ENCODE measurements around the gene CHCHD10. TPM values are rescaled to one million over a fixed set of nuclear protein-coding genes. Genes with fewer than 3 reads are reported as not detected.

Gene CHCHD10
- polyA plus RNA-seq, 2 of the 4 experiments (the other 2 are of a cell fraction), result 33.0 to 85.4 TPM

GRCh38 chr22:23779083-23779482 is 11.3 kb upstream of the CHCHD10 start:
- DNase-seq (ENCODE audit: low read depth in 1 of 2, low spot score in 1 of 2) (no peak), FAIRE-seq (no peak), ATAC-seq (no peak)
- peaks cover 29% of the 10 kb centered on the region for H3K4me1 ChIP-seq
- 96% methylated on average over 4 of the region's 16 CpGs for WGBS (ENCODE audit: missing lambda C conversion rate)
- TF ChIP-seq CTCF (IDR thresholded peaks at IDR 0.05) (no peak), JUN (IDR thresholded peaks at IDR 0.05) (no peak), RARB (CRISPR knock-in tag; IDR thresholded peaks at IDR 0.05) (no peak), SMC3 (IDR thresholded peaks at IDR 0.05) (no peak), HDAC2 (IDR thresholded peaks at IDR 0.05) (no peak), MAZ (IDR thresholded peaks at IDR 0.05; ENCODE audit: borderline replicate concordance, low read depth, low read length) (no peak), RNF2 (IDR thresholded peaks at IDR 0.05; ENCODE audit: borderline replicate concordance, low read depth) (no peak), GATA3 (IDR thresholded peaks at IDR 0.05; ENCODE audit: borderline replicate concordance) (no peak), NR3C1 (IDR thresholded peaks at IDR 0.05) (no peak), SREBF2 (IDR thresholded peaks at IDR 0.05) (no peak)
- CTCF ChIA-PET, result interaction anchor here (1.6 to 16.9 kb wide), 2 partner anchors 11 to 70 kb away, joined by 6 to 175 read pairs; partner anchors contain the start of gene CHCHD10
- H3K4me2 ChIP-seq, result no peak overlapping the region
- no peak overlapping the region for H3K4me3 ChIP-seq
- H3K27ac ChIP-seq, result no peak overlapping the region
- H3K9me3 ChIP-seq, result no peaks in the 10 kb centered on the region
- POLR2A ChIA-PET, result no interaction called here

GRCh38 chr22:23778577-23778900 is 10.8 kb upstream of the CHCHD10 start:
- WGBS (ENCODE audit: missing lambda C conversion rate), result 90% methylated on average over 2 of the region's 3 CpGs
- TF ChIP-seq HOXA7 (CRISPR knock-in tag; IDR thresholded peaks at IDR 0.05) (no peak), BHLHE40 (IDR thresholded peaks at IDR 0.05; ENCODE audit: low read depth, low read length) (no peak)
- TF ChIP-seq, protein P1, sequence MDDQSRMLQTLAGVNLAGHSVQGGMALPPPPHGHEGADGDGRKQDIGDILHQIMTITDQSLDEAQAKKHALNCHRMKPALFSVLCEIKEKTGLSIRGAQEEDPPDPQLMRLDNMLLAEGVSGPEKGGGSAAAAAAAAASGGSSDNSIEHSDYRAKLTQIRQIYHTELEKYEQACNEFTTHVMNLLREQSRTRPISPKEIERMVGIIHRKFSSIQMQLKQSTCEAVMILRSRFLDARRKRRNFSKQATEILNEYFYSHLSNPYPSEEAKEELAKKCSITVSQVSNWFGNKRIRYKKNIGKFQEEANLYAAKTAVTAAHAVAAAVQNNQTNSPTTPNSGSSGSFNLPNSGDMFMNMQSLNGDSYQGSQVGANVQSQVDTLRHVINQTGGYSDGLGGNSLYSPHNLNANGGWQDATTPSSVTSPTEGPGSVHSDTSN (IDR thresholded peaks at IDR 0.05), result no peak
- TF ChIP-seq, protein P2, sequence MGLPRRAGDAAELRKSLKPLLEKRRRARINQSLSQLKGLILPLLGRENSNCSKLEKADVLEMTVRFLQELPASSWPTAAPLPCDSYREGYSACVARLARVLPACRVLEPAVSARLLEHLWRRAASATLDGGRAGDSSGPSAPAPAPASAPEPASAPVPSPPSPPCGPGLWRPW (IDR thresholded peaks at IDR 0.05), result no peak
- ATAC-seq, result no peak
- Histone ChIP-seq H3K4me3 (no peak overlapping the region), H3K4me1 (peaks cover 25% of the 10 kb centered on the region), H3K4me2 (no peak overlapping the region), H3K27ac (no peak overlapping the region), H3K9me3 (no peaks in the 10 kb centered on the region)
- CTCF ChIA-PET, result interaction anchor here (1.6 to 16.9 kb wide), 2 partner anchors 11 to 70 kb away, joined by 6 to 175 read pairs; partner anchors contain the start of gene CHCHD10
- POLR2A ChIA-PET, result no interaction called here
- FAIRE-seq, result no peak
- no peak for DNase-seq (ENCODE audit: low read depth in 1 of 2, low spot score in 1 of 2)

GRCh38 chr22:23777776-23778576 is 10.2 kb upstream of the CHCHD10 start:
- ChIA-PET POLR2A (no interaction called here), CTCF (interaction anchor here (1.6 to 16.9 kb wide), 2 partner anchors 10 to 71 kb away, joined by 6 to 175 read pairs; partner anchors contain the start of gene CHCHD10)
- no peak for DNase-seq (ENCODE audit: low read depth in 1 of 2, low spot score in 1 of 2)
- H3K4me1 ChIP-seq, result peaks cover 25% of the 10 kb centered on the region
- H3K4me2 ChIP-seq, result no peak overlapping the region
- TF ChIP-seq FOSB (CRISPR knock-in tag; IDR thresholded peaks at IDR 0.05) (no peak), KDM5A (IDR thresholded peaks at IDR 0.05) (no peak), FOXS1 (CRISPR knock-in tag; IDR thresholded peaks at IDR 0.05) (no peak), CTCF (IDR thresholded peaks at IDR 0.05) (no peak), FOSL2 (IDR thresholded peaks at IDR 0.05) (no peak), FOSL2 (CRISPR knock-in tag; IDR thresholded peaks at IDR 0.05) (no peak), POLR2AphosphoS2 (conservative IDR thresholded peaks at IDR 0.05; ENCODE audit: low read length) (no peak), CHD4 (IDR thresholded peaks at IDR 0.05; ENCODE audit: borderline replicate concordance) (no peak), NFE2L2 (conservative IDR thresholded peaks at IDR 0.05; ENCODE audit: low read length) (no peak), EP300 (IDR thresholded peaks at IDR 0.05) (no peak)
- TF ChIP-seq, protein P2 (IDR thresholded peaks at IDR 0.05), result no peak
- ATAC-seq, result no peak
- H3K9me3 ChIP-seq, result no peaks in the 10 kb centered on the region
- no peak overlapping the region for H3K4me3 ChIP-seq
- WGBS (ENCODE audit: missing lambda C conversion rate), result 86% methylated on average over 8 of the region's 11 CpGs
- FAIRE-seq, result no peak
- H3K27ac ChIP-seq, result no peak overlapping the region
